IMR-90 (cell line): ENCODE measurements around the gene DOCK1. TPM values are rescaled to one million over a fixed set of nuclear protein-coding genes. Genes with fewer than 3 reads are reported as not detected.

Source experiments
- ATAC-seq: fragments of 200-7000 bp; cut with Tn5 transposase; 2 replicates; pipeline ENCODE4 v1.9.1; 2020; ENCODE audit warnings: low read depth, mild to moderate bottlenecking, moderate library complexity
- BruUV-seq: library from RNA; stranded (reverse); fragments of 400-500 nt; replicated peaks from 2 replicates; lab custom pipeline; 2021; lab: Mats Ljungman, UMichigan
- CTCF ChIA-PET: fragments of 300-600 bp; formaldehyde crosslinking; extraction: SDS; loops from one replicate; lab custom pipeline; 2021; ENCODE audit warnings: antibody characterized with exemption; lab: Yijun Ruan, JAX
- POLR2A ChIA-PET: fragments of 300-600 bp; sonication (Branson Sonifier 250); formaldehyde crosslinking; loops from one replicate; lab custom pipeline; 2022; ENCODE audit warnings: antibody characterized with exemption; ENCODE audit not compliant: unreplicated experiment; lab: Charles Lee
- DNase-seq: peaks from one replicate; pipeline ENCODE4 v3.0.0; 2013
- H2AFZ ChIP-seq: replicated peaks from 2 replicates; pipeline ENCODE3; 2013; ENCODE audit warnings: low read length, mild to moderate bottlenecking; ENCODE audit not compliant: poor library complexity
- H2AK5ac ChIP-seq: 2 replicates; pipeline ENCODE4 v1.6.1; 2013; ENCODE audit warnings: low read depth, low read length, inconsistent platforms
- H2AK9ac ChIP-seq: replicated peaks from 2 replicates; pipeline ENCODE3; 2013; ENCODE audit warnings: mild to moderate bottlenecking, low read depth, low read length, moderate library complexity; ENCODE audit not compliant: poor library complexity
- H2BK120ac ChIP-seq: 2 replicates; pipeline ENCODE4 v1.6.1; 2013; ENCODE audit warnings: low read depth, low read length, inconsistent platforms
- H2BK15ac ChIP-seq: 3 replicates; pipeline ENCODE4 v1.6.1; 2013; ENCODE audit warnings: low read depth, low read length, inconsistent platforms
- H2BK20ac ChIP-seq: 2 replicates; pipeline ENCODE4 v1.6.1; 2013; ENCODE audit warnings: low read depth, mild to moderate bottlenecking, inconsistent platforms, low read length, moderate library complexity
- H2BK5ac ChIP-seq: 2 replicates; pipeline ENCODE4 v1.6.1; 2013; ENCODE audit warnings: mild to moderate bottlenecking, low read depth, low read length, inconsistent platforms; ENCODE audit not compliant: poor library complexity, severe bottlenecking
- H3K14ac ChIP-seq: replicated peaks from 2 replicates; pipeline ENCODE4 v1.6.1; 2013; ENCODE audit warnings: low read depth, low read length, inconsistent platforms
- H3K18ac ChIP-seq: 2 replicates; pipeline ENCODE4 v1.6.1; 2013; ENCODE audit warnings: low read depth, low read length, control low read depth
- H3K23ac ChIP-seq: 2 replicates; pipeline ENCODE4 v1.6.1; 2013; ENCODE audit warnings: low read depth, low read length, inconsistent platforms
- H3K27ac ChIP-seq: 2 replicates; pipeline ENCODE4 v1.5.1; 2013; ENCODE audit warnings: mild to moderate bottlenecking, control low read depth, low read length; ENCODE audit not compliant: insufficient read depth
- H3K27me3 ChIP-seq: 2 replicates; pipeline ENCODE4 v1.6.1; 2013; ENCODE audit warnings: low read length; ENCODE audit not compliant: control insufficient read depth, insufficient read depth
- H3K36me3 ChIP-seq: 2 replicates; pipeline ENCODE4 v1.6.1; 2013; ENCODE audit warnings: low read length, mixed read lengths; ENCODE audit not compliant: control insufficient read depth, insufficient read depth
- H3K4ac ChIP-seq: 2 replicates; pipeline ENCODE4 v1.6.1; 2013; ENCODE audit warnings: low read depth, low read length, inconsistent platforms
- H3K4me1 ChIP-seq: 2 replicates; pipeline ENCODE4 v1.6.1; 2013; ENCODE audit warnings: low read length, mixed read lengths; ENCODE audit not compliant: control insufficient read depth, insufficient read depth
- H3K4me2 ChIP-seq: 2 replicates; pipeline ENCODE4 v1.6.1; 2013; ENCODE audit warnings: low read depth, mild to moderate bottlenecking, control low read depth, low read length, moderate library complexity
- H3K4me3 ChIP-seq: 2 replicates; pipeline ENCODE4 v1.5.1; 2013; ENCODE audit warnings: low read depth, mild to moderate bottlenecking, control low read depth, low read length, moderate library complexity; ENCODE audit not compliant: insufficient read depth
- H3K56ac ChIP-seq: 2 replicates; pipeline ENCODE4 v1.6.1; 2013; ENCODE audit warnings: low read length, inconsistent platforms; ENCODE audit not compliant: insufficient read depth; ENCODE audit errors: extremely low read depth
- H3K79me1 ChIP-seq, 2 experiments: 2 replicates each; pipeline ENCODE4 v1.6.1; 2013; ENCODE audit warnings: low read length in 2 of 2, inconsistent platforms in 1 of 2, low read depth in 1 of 2
- H3K9ac ChIP-seq: 2 replicates; pipeline ENCODE4 v1.6.1; 2013; ENCODE audit warnings: low read depth, low read length, control low read depth
- H3K9me1 ChIP-seq: 2 replicates; pipeline ENCODE4 v1.6.1; 2013; ENCODE audit warnings: low read length, inconsistent platforms; ENCODE audit not compliant: insufficient read depth
- H3K9me3 ChIP-seq: 2 replicates; pipeline ENCODE4 v1.6.1; 2013; ENCODE audit warnings: low read length; ENCODE audit not compliant: control insufficient read depth, insufficient read depth
- H4K20me1 ChIP-seq: 2 replicates; pipeline ENCODE4 v1.6.1; 2013; ENCODE audit warnings: low read length, inconsistent platforms; ENCODE audit not compliant: insufficient read depth
- H4K5ac ChIP-seq: 2 replicates; pipeline ENCODE4 v1.6.1; 2013; ENCODE audit warnings: mild to moderate bottlenecking, low read depth, low read length, control low read depth
- H4K8ac ChIP-seq, 2 experiments: 2 replicates each; pipeline ENCODE4 v1.6.1; 2013; ENCODE audit warnings: low read depth in 2 of 2, low read length in 2 of 2, control low read depth in 1 of 2, inconsistent platforms in 1 of 2
- H4K91ac ChIP-seq: 2 replicates; pipeline ENCODE4 v1.6.1; 2013; ENCODE audit warnings: low read depth, low read length, inconsistent platforms; ENCODE audit not compliant: insufficient read depth
- CHD1 ChIP-seq: IDR thresholded peaks from 2 replicates; pipeline ENCODE4 v1.6.1; 2012; ENCODE audit warnings: low read depth, low read length, improper control_type of control experiment
- FOS ChIP-seq: fragments of 150-350 bp; IDR thresholded peaks from 2 replicates; pipeline ENCODE4 v1.6.1; 2016; ENCODE audit warnings: low read depth, low read length
- MAFK ChIP-seq: IDR thresholded peaks from 2 replicates; pipeline ENCODE4 v1.6.1; 2012; ENCODE audit warnings: low read depth, low read length, improper control_type of control experiment
- MAZ ChIP-seq: IDR thresholded peaks from 2 replicates; pipeline ENCODE4 v1.6.1; 2012; ENCODE audit warnings: low read depth, mild to moderate bottlenecking, low read length, improper control_type of control experiment, moderate library complexity, borderline replicate concordance
- MXI1 ChIP-seq: IDR thresholded peaks from 2 replicates; pipeline ENCODE4 v1.6.1; 2012; ENCODE audit warnings: low read depth, mild to moderate bottlenecking, low read length, moderate library complexity, borderline replicate concordance
- NFE2L2 ChIP-seq: fragments of 150-350 bp; IDR thresholded peaks from 2 replicates; pipeline ENCODE4 v1.6.1; 2016; ENCODE audit warnings: low read depth, mild to moderate bottlenecking, low read length
- RCOR1 ChIP-seq: IDR thresholded peaks from 2 replicates; pipeline ENCODE4 v1.6.1; 2012; ENCODE audit warnings: mild to moderate bottlenecking, low read length, improper control_type of control experiment; ENCODE audit not compliant: insufficient replicate concordance
- RFX5 ChIP-seq: IDR thresholded peaks from 2 replicates; pipeline ENCODE4 v1.8.0; 2012; ENCODE audit warnings: low read depth, mild to moderate bottlenecking, low read length, moderate library complexity
- WGBS, 2 experiments: methylation state at CpG; one replicate each; pipeline versions ENCODE4 v1.1.5 to v1.1.7; 2013; ENCODE audit warnings: missing lambda C conversion rate in 2 of 2; ENCODE audit not compliant: insufficient read length in 1 of 2; ENCODE audit errors: extremely low coverage in 2 of 2; 5-methylcytosine and 5-hydroxymethylcytosine counted together
- dilution Hi-C: fragments of 300-500 bp; cut with HindIII; formaldehyde crosslinking; loops from one replicate; pipeline ENCODE4 v1.14.3; 2018; ENCODE audit warnings: low sequenced_read_pairs; ENCODE audit not compliant: unreplicated experiment
- in situ Hi-C: fragments of 300-500 bp; cut with MboI; formaldehyde crosslinking; loops from 3 replicates; pipeline ENCODE4 v1.14.3; 2019; ENCODE audit warnings: low sequenced_read_pairs, inconsistent platforms, mixed read lengths
- intact Hi-C: fragments of 100-400 bp; cut with micrococcal nuclease; formaldehyde crosslinking; loops from 2 replicates; pipeline ENCODE4 v1.10.0; 2022
- polyA plus RNA-seq, 3 experiments: library from polyadenylated mRNA; depleted of rRNA; stranded (reverse); fragments of >200 nt; gene quantifications; 2 replicates each; pipeline ENCODE4 v1.2.3, GENCODE V29; 2012; ENCODE audit warnings: low replicate concordance in 1 of 3
- total RNA-seq: library from RNA; depleted of rRNA; stranded (reverse); fragments of >200 nt; gene quantifications from 2 replicates; pipeline ENCODE4 v1.2.3, GENCODE V29; 2012
- TF ChIP-seq, protein P1 (sequence below): fragments of 150-350 bp; IDR thresholded peaks from 2 replicates; pipeline ENCODE4 v1.6.1; 2017; ENCODE audit warnings: mild to moderate bottlenecking, antibody characterized with exemption, low read length, low read depth
- TF ChIP-seq, protein P2 (sequence below): conservative IDR thresholded peaks from 2 replicates; pipeline ENCODE4 v1.5.1; 2012; ENCODE audit warnings: mild to moderate bottlenecking, low read depth, low read length, improper control_type of control experiment

The DOCK1 gene
- total and polyA plus RNA-seq, 2 of the 4 experiments (the other 2 are of a cell fraction) = 28.2 to 71.0 TPM

DNA sequence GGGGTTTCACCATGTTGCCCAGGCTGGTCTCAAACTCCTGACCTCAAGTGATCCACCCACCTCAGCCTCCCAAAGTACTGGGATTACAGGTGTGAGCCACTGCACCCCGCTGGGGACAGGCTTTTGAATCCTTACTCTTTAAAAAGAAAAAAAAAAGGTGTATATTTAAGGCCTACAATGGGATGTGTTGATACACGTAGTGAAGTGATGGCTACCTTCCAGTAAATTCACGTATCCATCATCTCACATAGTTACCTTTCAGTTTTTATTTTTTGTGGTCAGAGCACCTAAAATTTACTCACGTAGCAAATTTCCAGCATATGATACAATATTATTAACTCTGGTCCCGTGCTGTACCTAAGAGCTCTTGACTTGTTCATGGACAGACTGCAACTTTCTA lies 410.7 kb downstream of the DOCK1 start:
- Histone ChIP-seq H4K5ac (no peak overlapping the region), H2BK5ac (no peak overlapping the region), H3K27me3 (no peaks in the 10 kb centered on the region), H3K4me1 (no peaks in the 10 kb centered on the region), H4K91ac (no peak overlapping the region), H2AK5ac (no peak overlapping the region), H3K56ac (no peak overlapping the region), H4K20me1 (peaks cover 13% of the 10 kb centered on the region; the same call in 1 of the 2 replicates), H2BK120ac (no peak overlapping the region), H2AFZ (no peak overlapping the region), H3K9me1 (peaks cover 22% of the 10 kb centered on the region), H3K79me1 (peaks cover 13 to 18% of the 10 kb centered on the region in 2 experiments; a peak in 3 of 4 replicates), H3K36me3 (peaks cover 2% of the 10 kb centered on the region; the same call in 1 of the 2 replicates), H3K9me3 (no peaks in the 10 kb centered on the region), H2BK20ac (no peak overlapping the region), H3K4me3 (no peak overlapping the region), H3K4me2 (no peak overlapping the region), H3K23ac (no peak overlapping the region), H3K27ac (no peak overlapping the region), H3K9ac (no peak overlapping the region), H3K4ac (no peak overlapping the region), H3K14ac (no peak overlapping the region), H4K8ac (no peak overlapping the region), H2BK15ac (no peak overlapping the region), H3K18ac (no peak overlapping the region), H2AK9ac (no peak overlapping the region)
- ChIA-PET POLR2A (no interaction called here), CTCF (no interaction called here)
- intact Hi-C loops = no loop called here
- TF ChIP-seq CHD1 (no peak), RFX5 (no peak), FOS (no peak), MAFK (no peak), NFE2L2 (no peak), MXI1 (no peak), RCOR1 (no peak), MAZ (no peak)
- TF ChIP-seq, protein P1, sequence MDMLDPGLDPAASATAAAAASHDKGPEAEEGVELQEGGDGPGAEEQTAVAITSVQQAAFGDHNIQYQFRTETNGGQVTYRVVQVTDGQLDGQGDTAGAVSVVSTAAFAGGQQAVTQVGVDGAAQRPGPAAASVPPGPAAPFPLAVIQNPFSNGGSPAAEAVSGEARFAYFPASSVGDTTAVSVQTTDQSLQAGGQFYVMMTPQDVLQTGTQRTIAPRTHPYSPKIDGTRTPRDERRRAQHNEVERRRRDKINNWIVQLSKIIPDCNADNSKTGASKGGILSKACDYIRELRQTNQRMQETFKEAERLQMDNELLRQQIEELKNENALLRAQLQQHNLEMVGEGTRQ = no peak
- TF ChIP-seq, protein P2, sequence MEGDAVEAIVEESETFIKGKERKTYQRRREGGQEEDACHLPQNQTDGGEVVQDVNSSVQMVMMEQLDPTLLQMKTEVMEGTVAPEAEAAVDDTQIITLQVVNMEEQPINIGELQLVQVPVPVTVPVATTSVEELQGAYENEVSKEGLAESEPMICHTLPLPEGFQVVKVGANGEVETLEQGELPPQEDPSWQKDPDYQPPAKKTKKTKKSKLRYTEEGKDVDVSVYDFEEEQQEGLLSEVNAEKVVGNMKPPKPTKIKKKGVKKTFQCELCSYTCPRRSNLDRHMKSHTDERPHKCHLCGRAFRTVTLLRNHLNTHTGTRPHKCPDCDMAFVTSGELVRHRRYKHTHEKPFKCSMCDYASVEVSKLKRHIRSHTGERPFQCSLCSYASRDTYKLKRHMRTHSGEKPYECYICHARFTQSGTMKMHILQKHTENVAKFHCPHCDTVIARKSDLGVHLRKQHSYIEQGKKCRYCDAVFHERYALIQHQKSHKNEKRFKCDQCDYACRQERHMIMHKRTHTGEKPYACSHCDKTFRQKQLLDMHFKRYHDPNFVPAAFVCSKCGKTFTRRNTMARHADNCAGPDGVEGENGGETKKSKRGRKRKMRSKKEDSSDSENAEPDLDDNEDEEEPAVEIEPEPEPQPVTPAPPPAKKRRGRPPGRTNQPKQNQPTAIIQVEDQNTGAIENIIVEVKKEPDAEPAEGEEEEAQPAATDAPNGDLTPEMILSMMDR = no peak
- WGBS, 2 experiments = no CpG with 5 or more reads among the region's 5 CpGs
- ATAC-seq (no peak), DNase-seq (no peak)
- in situ Hi-C loops = no loop called here
- BruUV-seq = no TSS peak
- dilution Hi-C loops = no loop called here
